Activated CD4-positive, CD25-positive, alpha-beta regulatory T cell treated with anti-CD3 and anti-CD28 coated beads, Interleukin-2, amount 50 U/mL, for 72 hours (primary cell): Measurements from ENCODE around the gene ACSL4.
A peak's percentile ranks its signal among the peaks of the same experiment; 100 is the strongest.
"Not testable (repeated sequence)": the region's sequence is repeated elsewhere in the genome, so short reads cannot be mapped to it uniquely, and the experiment has no call there.

Experiments used
- DNase-seq: peaks from one replicate; pipeline ENCODE4 v3.0.0; 2021

The ACSL4 gene

DNA sequence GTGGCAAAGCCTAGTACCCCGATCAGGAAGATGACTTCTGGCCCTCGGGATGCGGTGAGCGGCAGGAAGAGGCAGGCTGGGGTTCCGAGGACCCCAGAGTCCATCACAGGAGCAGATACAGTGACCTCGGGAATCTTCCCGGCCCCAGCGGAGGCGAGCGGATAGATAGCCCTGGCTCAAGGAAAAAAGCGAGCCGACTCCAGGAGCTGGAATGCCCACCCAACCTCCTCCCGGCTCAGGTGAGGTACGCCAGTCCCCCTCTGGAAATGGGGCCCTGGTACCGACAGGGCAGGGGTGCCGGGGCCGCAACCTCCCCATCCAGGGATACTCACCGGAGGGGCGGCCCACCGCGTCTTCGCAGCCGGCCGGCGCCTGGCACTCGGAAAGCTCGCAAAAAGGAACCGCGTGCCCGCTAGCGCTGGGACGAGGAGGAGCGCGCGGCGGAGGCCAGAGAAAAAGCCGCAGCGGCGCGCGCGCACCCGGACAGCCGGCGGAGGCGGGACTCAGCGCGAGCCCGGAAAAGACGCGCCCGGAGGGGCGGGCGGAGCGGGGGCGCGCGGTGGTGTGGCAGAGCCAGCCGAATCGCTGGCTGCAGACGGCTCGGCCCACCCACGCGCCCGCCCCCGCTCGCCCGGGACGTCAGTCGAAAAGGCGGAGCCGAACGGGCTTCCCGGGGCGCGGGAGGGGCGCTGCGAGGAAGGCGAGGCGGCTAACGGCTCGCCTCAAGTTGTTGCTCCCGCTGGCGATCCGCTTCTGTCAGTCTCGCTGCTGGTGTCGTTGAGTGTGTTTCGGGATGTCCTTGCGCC lies at the start of gene ACSL4:
Gene ACSL4 (minus strand): TSS at position 451 of the 806 bp plus-strand sequence. CDS start 49,894 bp downstream, outside the sequence.
- DNase-seq: peak; percentile 84

DNA sequence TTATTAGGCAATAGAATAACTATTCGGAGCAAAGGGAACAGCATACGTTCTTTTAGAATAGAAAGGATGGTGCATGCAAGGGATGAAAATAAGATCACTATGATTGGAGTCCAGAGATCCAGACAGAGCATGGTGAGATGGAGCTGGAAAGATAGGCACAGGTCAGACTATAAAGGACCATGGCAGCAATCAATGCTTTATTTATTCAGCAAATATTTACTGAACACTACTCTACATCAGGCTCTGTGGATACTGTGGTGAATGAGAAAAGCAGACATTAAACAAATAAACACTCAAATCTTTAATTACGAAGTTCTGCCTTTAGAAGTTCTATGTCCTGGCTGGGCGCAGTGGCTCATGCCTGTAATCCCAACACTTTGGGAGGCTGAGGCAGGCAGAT lies 44.7 kb upstream of the ACSL4 start:
- no peak for DNase-seq

- no peak for DNase-seq
Measured at GRCh38 chrX:109776986-109777385, 43.9 kb upstream of the ACSL4 start.

- no peak for DNase-seq
Measured at GRCh38 chrX:109776432-109776831, 43.4 kb upstream of the ACSL4 start.

- DNase-seq: no peak
Measured at GRCh38 chrX:109775386-109775785, 42.3 kb upstream of the ACSL4 start.

GRCh38 chrX:109774706-109775105 lies 41.6 kb upstream of the ACSL4 start:
- DNase-seq: no peak

DNA sequence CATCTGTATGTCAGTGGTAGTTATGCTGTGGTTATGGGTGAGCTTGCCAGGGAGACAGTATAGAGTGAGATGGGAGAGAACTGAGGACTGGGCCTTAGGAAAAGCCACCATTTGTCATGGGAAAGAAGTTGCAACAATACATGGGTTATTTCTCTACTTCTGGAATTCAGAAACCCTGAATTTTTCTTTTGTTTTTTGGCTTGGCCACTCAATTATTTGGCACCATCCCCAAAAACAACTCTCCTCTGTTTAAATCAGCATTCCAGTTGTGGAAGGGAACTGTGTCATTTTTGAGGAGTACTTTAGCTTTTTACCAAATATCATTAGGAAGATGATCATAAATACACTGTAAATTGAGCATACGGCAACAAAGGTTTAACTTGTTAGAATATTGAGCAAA lies 41.1 kb upstream of the ACSL4 start:
- DNase-seq: no peak

GRCh38 chrX:109773374-109773773 lies 40.3 kb upstream of the ACSL4 start:
- DNase-seq: no peak

GRCh38 chrX:109770780-109771179 lies 37.7 kb upstream of the ACSL4 start:
- no peak for DNase-seq

DNA sequence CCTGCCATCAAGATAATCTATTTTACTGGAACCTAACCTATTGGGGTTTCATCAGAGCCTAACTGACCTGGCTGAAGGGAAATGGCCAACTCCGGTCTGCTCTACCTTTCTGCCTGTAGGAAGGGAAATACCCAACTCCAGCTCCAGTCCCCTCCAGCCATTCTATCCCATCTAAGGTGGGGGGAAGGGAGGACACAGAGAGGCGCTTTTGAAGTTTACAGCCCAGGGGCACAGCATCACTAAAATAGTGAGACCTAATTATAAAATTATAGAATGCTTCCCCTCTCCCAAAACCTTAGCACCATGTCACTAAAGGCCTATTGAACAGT lies 27.8 kb upstream of the ACSL4 start:
- DNase-seq: no peak

- DNase-seq: no peak
Measured at GRCh38 chrX:109760209-109760921, 27.3 kb upstream of the ACSL4 start.

- DNase-seq: no peak
Measured at GRCh38 chrX:109753256-109753655, 20.2 kb upstream of the ACSL4 start.

DNA sequence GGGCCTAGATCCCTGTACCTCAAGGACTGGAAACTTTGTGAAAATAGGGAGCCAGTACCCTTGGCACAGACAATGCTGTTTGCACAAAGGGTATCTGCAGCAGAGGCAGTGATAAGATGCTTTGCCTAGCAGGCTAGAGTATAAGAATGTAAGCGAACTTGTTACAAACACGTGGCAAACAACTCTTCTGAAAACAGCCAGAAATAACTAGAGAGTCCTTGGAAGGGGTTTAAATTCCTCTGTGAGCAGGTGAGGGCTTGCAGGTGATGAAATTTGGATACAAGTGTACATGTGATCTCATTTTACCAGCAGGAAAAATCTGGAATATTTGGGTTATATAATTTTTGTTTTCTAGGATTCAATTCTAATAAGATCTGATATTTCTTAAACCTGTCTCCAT lies 18.6 kb upstream of the ACSL4 start:
- DNase-seq: no peak

- DNase-seq: no peak
Measured at GRCh38 chrX:109749207-109749606, 16.1 kb upstream of the ACSL4 start.

GRCh38 chrX:109747681-109748080 lies 14.6 kb upstream of the ACSL4 start:
- DNase-seq: no peak

DNA sequence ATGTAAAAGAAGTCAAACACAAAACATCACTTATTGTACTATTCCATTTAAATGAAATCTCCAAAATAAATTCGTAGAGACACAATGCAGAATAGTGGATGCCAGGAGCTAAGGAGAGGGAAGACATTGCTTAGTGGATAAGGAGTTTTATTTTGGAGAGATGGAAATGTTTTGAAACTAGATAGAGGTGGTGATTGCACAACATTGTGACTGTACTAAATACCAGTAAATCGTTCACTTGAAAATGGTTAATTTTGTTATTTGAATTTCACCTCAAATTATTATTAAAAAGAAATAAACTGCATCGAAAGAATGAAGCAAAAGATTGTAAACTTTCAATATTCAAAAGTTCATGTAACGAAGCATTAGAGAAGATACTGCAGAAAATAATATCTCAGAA lies 9.7 kb upstream of the ACSL4 start:
- no peak for DNase-seq

DNA sequence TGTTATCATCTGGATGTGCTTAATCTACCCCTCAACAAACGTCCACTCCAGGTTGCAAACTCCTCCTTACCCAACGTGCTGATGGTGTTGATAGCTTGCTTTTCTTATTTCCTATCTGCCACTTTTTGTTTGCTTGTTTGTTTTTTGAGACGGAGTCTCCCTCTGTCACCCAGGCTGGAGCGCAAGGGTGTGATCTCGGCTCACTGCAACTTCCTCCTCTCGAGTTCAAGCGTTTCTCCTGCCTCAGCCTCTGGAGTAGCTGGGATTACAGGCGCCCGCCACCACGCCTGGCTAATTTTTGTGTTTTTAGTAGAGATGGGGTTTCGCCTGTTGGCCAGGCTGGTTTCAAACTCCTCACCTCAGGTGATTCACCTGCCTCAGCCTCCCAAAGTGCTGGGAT lies 7.8 kb upstream of the ACSL4 start:
- not testable (repeated sequence) for DNase-seq

- DNase-seq: no peak
Measured at GRCh38 chrX:109740433-109740809, 7.4 kb upstream of the ACSL4 start.

DNA sequence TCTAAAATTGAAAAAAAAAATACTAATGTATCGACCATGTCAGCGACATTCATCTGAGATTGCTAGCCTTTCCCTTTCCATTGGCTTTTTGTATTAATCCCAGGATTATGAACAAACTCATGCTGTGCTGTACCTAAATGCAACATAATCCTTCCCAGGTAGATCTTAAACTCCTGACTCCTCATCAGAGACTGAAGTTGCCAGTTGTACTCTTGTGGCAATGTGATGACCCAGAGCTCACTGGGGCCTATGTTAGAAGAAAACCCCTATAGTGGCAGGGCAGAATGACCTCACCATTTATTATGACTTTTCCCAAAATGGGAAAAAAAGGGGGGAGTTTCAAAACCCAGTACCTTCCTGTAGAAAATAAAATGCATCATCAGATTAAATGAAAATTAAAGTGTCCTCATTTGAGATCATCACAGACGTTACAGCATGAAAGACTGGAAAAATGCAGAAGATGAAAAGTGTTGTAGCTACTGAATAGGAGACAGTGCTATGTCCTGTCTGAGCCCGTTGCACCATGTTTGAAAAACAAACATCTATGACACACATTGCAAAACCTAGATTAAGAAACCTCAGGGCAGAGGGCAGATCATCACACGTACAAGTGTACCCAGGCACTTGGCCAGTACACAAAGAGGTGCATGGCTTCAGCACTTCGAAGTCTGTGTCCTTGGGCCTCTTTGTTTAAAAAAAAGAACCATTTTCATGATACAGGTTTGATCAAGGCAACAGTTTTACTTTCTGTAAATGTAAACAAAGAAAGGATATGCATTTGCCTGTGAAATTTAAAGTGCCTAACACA lies 6.8 kb upstream of the ACSL4 start:
- no peak for DNase-seq

- no peak for DNase-seq
Measured at GRCh38 chrX:109735202-109735744, 2.2 kb upstream of the ACSL4 start.

DNA sequence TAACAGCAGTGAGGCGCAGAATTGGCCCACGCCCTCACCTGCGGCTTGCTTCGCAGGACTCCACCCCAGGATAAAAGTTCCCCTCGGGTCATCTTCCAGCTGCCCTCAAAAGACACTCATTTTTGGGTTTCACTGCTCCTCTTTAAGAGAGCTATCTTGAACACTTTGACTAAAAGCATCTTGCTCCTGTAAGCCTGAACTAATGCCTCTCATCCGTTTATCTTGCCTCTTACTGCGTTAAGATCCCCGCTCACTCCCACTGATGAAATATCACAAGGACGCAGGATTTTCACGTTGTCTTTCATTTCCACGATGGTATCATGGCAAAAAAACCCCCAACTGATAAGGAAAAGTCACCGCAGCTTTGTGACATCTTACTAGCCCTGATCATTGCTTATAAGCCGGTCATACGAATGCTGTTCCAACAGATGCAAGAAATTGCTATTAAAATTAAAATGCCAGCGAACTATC lies 591 bp upstream of the ACSL4 start:
- DNase-seq: no peak

DNA sequence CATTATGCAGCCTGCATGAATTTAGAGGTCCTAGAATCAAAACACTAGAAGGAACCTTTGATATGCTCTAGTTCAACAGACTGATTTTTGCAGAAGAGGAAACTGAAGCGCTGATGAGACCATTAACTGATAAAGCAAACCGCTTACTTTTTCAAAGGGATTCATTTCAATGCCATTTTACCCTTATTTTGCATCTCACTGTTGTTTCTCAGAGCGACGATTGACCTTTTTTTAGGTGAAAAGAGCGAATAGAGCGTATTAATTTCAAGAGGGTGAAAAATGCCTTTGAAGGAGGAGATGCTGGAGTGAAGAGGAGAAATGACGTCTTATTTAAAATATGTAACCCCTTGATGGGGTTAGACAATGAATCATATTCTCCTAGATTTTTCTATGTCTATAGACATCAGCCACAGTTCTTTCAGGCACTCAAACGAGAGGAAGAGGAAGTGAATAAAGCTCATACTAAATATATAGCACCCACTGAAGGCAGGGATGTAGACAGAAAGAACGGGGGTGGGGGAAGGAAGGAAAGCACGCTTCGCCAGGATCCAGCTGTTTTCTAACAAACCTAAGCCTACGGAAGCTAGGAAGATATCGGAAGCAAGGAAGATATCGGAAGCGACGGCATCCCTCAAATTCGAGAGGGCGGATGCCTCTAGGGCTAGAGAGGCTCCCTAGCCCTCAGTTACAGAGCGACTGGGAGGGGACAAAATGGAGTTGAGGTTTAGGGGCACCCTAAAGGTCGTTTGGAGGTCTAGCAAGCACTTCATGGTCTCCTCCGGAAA lies 848 bp downstream of the ACSL4 start:
- no peak for DNase-seq

GRCh38 chrX:109728173-109728535 lies 4.9 kb downstream of the ACSL4 start:
- no peak for DNase-seq
